Subcutaneous adipose tissue (tissue), 4 donors: ENCODE results near the gene TNFRSF1B. TPM values are rescaled to one million over a fixed set of nuclear protein-coding genes. Genes with fewer than 3 reads are reported as not detected.

Source experiments
- CTCF ChIP-seq: fragments of 450-650 bp; IDR thresholded peaks from one replicate; pipeline ENCODE4 v1.5.1; 2016; ENCODE audit warnings: low read depth, mild to moderate bottlenecking, control low read depth, antibody characterized with exemption, moderate library complexity
- total RNA-seq, 4 donors: library from RNA; depleted of rRNA; stranded (reverse); fragments of >200 nt; gene quantifications; one replicate each; pipeline ENCODE4 v1.1.0, GENCODE V29; 2016

Gene TNFRSF1B
- total RNA-seq = 10 to 100 TPM; 37.3 to 77.7 (median 64.5) TPM

- TF ChIP-seq CTCF = no peak
These were observed at the start of gene TNFRSF1B for GRCh38 chr1:12166834-12167492. TSS of gene TNFRSF1B (plus strand) at chr1:12166991. CDS start at chr1:12167092, 101 bp downstream.

- TF ChIP-seq CTCF = no peak
These were observed 45.4 kb upstream of the TNFRSF1B start for GRCh38 chr1:12121212-12122003.

GRCh38 chr1:12123172-12123571 is 43.6 kb upstream of the TNFRSF1B start:
- no peak for TF ChIP-seq CTCF

- TF ChIP-seq CTCF = no peak
These were observed 41.9 kb upstream of the TNFRSF1B start for GRCh38 chr1:12124693-12125421.

- no peak for TF ChIP-seq CTCF
These were observed 41.1 kb upstream of the TNFRSF1B start for GRCh38 chr1:12125422-12126355.

GRCh38 chr1:12126781-12127180 is 40.0 kb upstream of the TNFRSF1B start:
- no peak for TF ChIP-seq CTCF
